K562 (cell line): Measurements from ENCODE around the gene FAM174B. TPM values are rescaled to one million over a fixed set of nuclear protein-coding genes. Genes with fewer than 3 reads are reported as not detected.

Source experiments
- ATAC-seq: fragments of 200-7000 bp; cut with Tn5 transposase; 3 replicates; pipeline ENCODE4 v1.9.1; 2020; ENCODE audit warnings: moderate library complexity
- BruUV-seq: library from RNA; stranded (reverse); fragments of 400-500 nt; replicated peaks from 2 replicates; lab custom pipeline; 2021; lab: Mats Ljungman, UMichigan
- CTCF ChIA-PET: fragments of 300-600 bp; formaldehyde crosslinking; extraction: SDS; loops from one replicate; lab custom pipeline; 2021; ENCODE audit warnings: low intra/inter-chr PET ratio; lab: Yijun Ruan, JAX
- POLR2A ChIA-PET: fragments of 300-600, 350-650 bp; sonication (Branson Sonifier 250); formaldehyde crosslinking; extraction: SDS; loops from one replicate; lab custom pipeline; 2021; ENCODE audit warnings: antibody characterized with exemption, inconsistent platforms; lab: Yijun Ruan, JAX
- DNase-seq, 4 experiments: peaks; one replicate each; pipeline versions ENCODE4 v3.0.0 to v3.0.0-alpha.2; 2011 to 2018; ENCODE audit warnings: low spot score in 3 of 4, mixed read lengths in 3 of 4; ENCODE audit errors: extremely low read depth in 1 of 4
- FAIRE-seq: peaks from 2 replicates; lab custom pipeline; 2011; peaks lifted over from hg19 to GRCh38; lab: Jason Lieb, UNC
- H2AFZ ChIP-seq: 2 replicates; pipeline ENCODE4 v1.6.0; 2011; ENCODE audit warnings: low read depth, low read length, control low read depth, inconsistent platforms
- H3K27ac ChIP-seq: fragments of 200-600 bp; 3 replicates; pipeline ENCODE4 v1.8.0; 2011; ENCODE audit warnings: low read depth, mild to moderate bottlenecking, control low read depth, inconsistent platforms, low read length, moderate library complexity, mixed read lengths; ENCODE audit errors: extremely low read depth
- H3K27me3 ChIP-seq, 2 experiments: fragments of 300-600 bp in 1 of 2; 2 replicates in 1 of 2; 3 replicates in 1 of 2; pipeline versions ENCODE4 v1.6.0 to v1.8.0; 2011; ENCODE audit warnings: inconsistent platforms in 2 of 2, low read length in 2 of 2, mild to moderate bottlenecking in 1 of 2, mixed read lengths in 1 of 2, moderate library complexity in 1 of 2; ENCODE audit not compliant: control insufficient read depth in 2 of 2, insufficient read depth in 2 of 2
- H3K36me3 ChIP-seq: fragments of 300-600 bp; 3 replicates; pipeline ENCODE4 v1.8.0; 2011; ENCODE audit warnings: mild to moderate bottlenecking, low read length, inconsistent platforms; ENCODE audit not compliant: control insufficient read depth, insufficient read depth
- H3K4me1 ChIP-seq, 2 experiments: fragments of 200-600 bp in 1 of 2; replicated peaks in 1 of 2; 2 replicates in 1 of 2; 3 replicates in 1 of 2; pipeline versions ENCODE4 v1.5.1 to v1.8.0; 2011; ENCODE audit warnings: inconsistent platforms in 2 of 2, low read length in 2 of 2, mild to moderate bottlenecking in 1 of 2, mixed read lengths in 1 of 2, moderate library complexity in 1 of 2; ENCODE audit not compliant: control insufficient read depth in 2 of 2, insufficient read depth in 2 of 2
- H3K4me2 ChIP-seq: 2 replicates; pipeline ENCODE4 v1.6.1; 2011; ENCODE audit warnings: low read length, control low read depth, inconsistent platforms, mixed read lengths; ENCODE audit not compliant: insufficient read depth
- H3K4me3 ChIP-seq: fragments of 200-600 bp; sonication (generic), shearing (Covaris generic); 2 replicates; pipeline ENCODE4 v1.5.1; 2016; ENCODE audit warnings: control low read depth, inconsistent platforms
- H3K79me2 ChIP-seq: fragments of 200-600 bp; 3 replicates; pipeline ENCODE4 v1.8.0; 2011; ENCODE audit warnings: low read length, inconsistent platforms; ENCODE audit not compliant: control insufficient read depth, insufficient read depth
- H3K9ac ChIP-seq, 2 experiments: 2 replicates each; pipeline versions ENCODE4 v1.6.0 to v1.6.1; 2011; ENCODE audit warnings: low read depth in 2 of 2, low read length in 2 of 2, control low read depth in 1 of 2, inconsistent platforms in 1 of 2, mild to moderate bottlenecking in 1 of 2, mixed read lengths in 1 of 2; ENCODE audit not compliant: insufficient read depth in 1 of 2
- H3K9me1 ChIP-seq: one replicate; pipeline ENCODE4 v1.6.0; 2011; ENCODE audit warnings: inconsistent platforms, mild to moderate bottlenecking, low read length, moderate library complexity; ENCODE audit not compliant: control insufficient read depth, insufficient read depth
- H3K9me3 ChIP-seq: replicated peaks from 2 replicates; pipeline ENCODE4 v1.5.1; 2011; ENCODE audit warnings: low read depth, low read length, inconsistent platforms; ENCODE audit not compliant: control insufficient read depth, insufficient read depth
- H4K20me1 ChIP-seq: replicated peaks from 2 replicates; pipeline ENCODE4 v1.6.1; 2011; ENCODE audit warnings: low read length, inconsistent platforms, mixed read lengths; ENCODE audit not compliant: control insufficient read depth, insufficient read depth
- PBX2 ChIP-seq, 2 experiments: IDR thresholded peaks in 1 of 2; conservative IDR thresholded peaks in 1 of 2; 2 replicates each; pipeline ENCODE4 v1.6.1; 2016; ENCODE audit warnings: low read depth in 2 of 2, mild to moderate bottlenecking in 1 of 2, missing compliant biosample characterization in 1 of 2, missing genetic modification characterization in 1 of 2, moderate library complexity in 1 of 2
- SOX6 ChIP-seq: fragments of 450-650 bp; IDR thresholded peaks from 2 replicates; pipeline ENCODE4 v1.6.1; 2014; ENCODE audit warnings: mild to moderate bottlenecking
- TAF9B ChIP-seq: fragments of 450-650 bp; IDR thresholded peaks from 2 replicates; pipeline ENCODE4 v1.6.1; 2018; ENCODE audit warnings: mild to moderate bottlenecking; ENCODE audit not compliant: partially characterized antibody
- ZBTB40 ChIP-seq, 2 experiments: fragments of 450-650 bp in 1 of 2; sonication (generic) in 1 of 2; formaldehyde crosslinking in 1 of 2; IDR thresholded peaks; 2 replicates each; pipeline versions ENCODE4 v1.7.1 to v1.9.0; 2016 to 2022; ENCODE audit warnings: inconsistent platforms in 1 of 2, mild to moderate bottlenecking in 1 of 2, missing genetic modification reagents in 1 of 2
- whole genome bisulfite sequencing: fragments of 100-300 bp; shearing (Covaris generic); methylation state at CpG from one replicate; pipeline ENCODE4 v1.1.6; 2016; ENCODE audit warnings: low coverage, mixed read lengths; ENCODE audit not compliant: insufficient coverage; ENCODE audit errors: missing lambda C conversion rate; 5-methylcytosine and 5-hydroxymethylcytosine counted together
- in situ Hi-C: fragments of 300-500 bp; cut with MboI; formaldehyde crosslinking; loops from 4 replicates; pipeline ENCODE4 v1.15.0; 2018; ENCODE audit warnings: inconsistent platforms, mixed read lengths
- intact Hi-C: fragments of 100-400 bp; cut with micrococcal nuclease; formaldehyde crosslinking; loops from 2 replicates; pipeline ENCODE4 v1.14.2; 2022
- polyA plus RNA-seq, 8 experiments: library from polyadenylated mRNA; depleted of rRNA in 4 of 8; stranded (reverse) in 5 of 8; unstranded in 3 of 8; fragments of >200 nt; fragmentation: Nextera tagmentation in 2 of 8; fragmentation: Illumina TruSeq in 1 of 8; extraction: Ambion mirVana in 2 of 8; extraction: Trizol in 1 of 8; gene quantifications; 2 replicates each; pipeline versions ENCODE4 v1.2.1 to v1.2.3, GENCODE V29; 2011 to 2014; ENCODE audit warnings: inconsistent platforms in 1 of 8, missing spikeins in 1 of 8
- total RNA-seq, 7 experiments: library from RNA; depleted of rRNA in 6 of 7; stranded (reverse); fragments of >200 nt in 6 of 7; fragmentation: Illumina TruSeq in 2 of 7; extraction: Trizol in 2 of 7; gene quantifications; 2 replicates each; pipeline versions ENCODE4 v1.2.1 to v1.2.3, GENCODE V29; 2011 to 2021; ENCODE audit warnings: low replicate concordance in 1 of 7
- TF ChIP-seq, protein P1 (sequence below): fragments of 450-650 bp; formaldehyde crosslinking; IDR thresholded peaks from 2 replicates; pipeline ENCODE4 v1.4.0; 2022; ENCODE audit warnings: missing genetic modification characterization
- TF ChIP-seq, protein P2 (sequence below): sonication (generic); formaldehyde crosslinking; IDR thresholded peaks from 2 replicates; pipeline ENCODE4 v1.8.0; 2023; ENCODE audit warnings: mild to moderate bottlenecking, missing genetic modification reagents

The FAM174B gene
- total and polyA plus RNA-seq, 9 of the 15 experiments (the other 6 are each of a cell fraction or from before 2014, with no cell fraction given): 0.39 to 2.7 (median 1.9) TPM; not detected in 1

DNA sequence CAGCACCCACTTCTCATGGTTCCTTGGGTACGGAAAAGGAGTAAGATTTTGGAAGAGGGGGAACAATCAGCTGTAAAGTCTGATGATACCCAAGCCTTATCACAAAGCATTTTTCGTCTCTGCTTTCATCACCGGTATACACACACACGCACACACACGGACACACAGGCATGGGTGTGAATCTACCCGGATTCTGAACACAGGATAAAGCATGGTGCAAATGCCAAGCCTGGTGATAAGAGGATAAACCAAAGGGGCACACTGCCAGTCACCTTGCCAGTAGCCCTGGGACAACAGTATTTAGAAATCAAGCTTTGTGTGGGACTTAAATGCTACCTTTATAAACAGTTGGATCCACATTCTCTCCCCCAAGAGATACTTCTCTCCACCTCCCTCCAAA is 22.2 kb downstream of the FAM174B start:
- Histone ChIP-seq H3K9me1 (no peaks in the 10 kb centered on the region), H3K27me3 (peaks cover 7 to 46% of the 10 kb centered on the region in 2 experiments; a peak in 4 of 5 replicates), H3K4me3 (no peak overlapping the region), H3K36me3 (no peaks in the 10 kb centered on the region), H3K79me2 (no peaks in the 10 kb centered on the region), H2AFZ (no peak overlapping the region), H4K20me1 (no peaks in the 10 kb centered on the region), H3K9me3 (no peaks in the 10 kb centered on the region), H3K27ac (no peak overlapping the region), H3K9ac (no peak overlapping the region), H3K4me2 (no peak overlapping the region), H3K4me1 (peaks cover 4% of the 10 kb centered on the region in 2 experiments; a peak in 4 of 5 replicates)
- intact Hi-C loops (no loop called here), in situ Hi-C loops (no loop called here)
- DNase-seq (no peak), ATAC-seq (no peak), FAIRE-seq (no peak)
- 4% methylated on average over 6 of the region's 6 CpGs for WGBS
- ChIA-PET POLR2A (interaction anchor here (1.0 kb wide), 1 partner anchor 9 kb away, joined by 3 read pairs; no protein-coding TSS in a partner anchor), CTCF (interaction anchor here (1.8 kb wide), 1 partner anchor 50 kb away, joined by 8 read pairs; no protein-coding TSS in a partner anchor)
- no TSS peak for BruUV-seq
- TF ChIP-seq, protein P1, sequence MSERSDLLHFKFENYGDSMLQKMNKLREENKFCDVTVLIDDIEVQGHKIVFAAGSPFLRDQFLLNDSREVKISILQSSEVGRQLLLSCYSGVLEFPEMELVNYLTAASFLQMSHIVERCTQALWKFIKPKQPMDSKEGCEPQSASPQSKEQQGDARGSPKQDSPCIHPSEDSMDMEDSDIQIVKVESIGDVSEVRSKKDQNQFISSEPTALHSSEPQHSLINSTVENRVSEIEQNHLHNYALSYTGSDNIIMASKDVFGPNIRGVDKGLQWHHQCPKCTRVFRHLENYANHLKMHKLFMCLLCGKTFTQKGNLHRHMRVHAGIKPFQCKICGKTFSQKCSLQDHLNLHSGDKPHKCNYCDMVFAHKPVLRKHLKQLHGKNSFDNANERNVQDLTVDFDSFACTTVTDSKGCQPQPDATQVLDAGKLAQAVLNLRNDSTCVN (CRISPR knock-in tag): no peak
- TF ChIP-seq PBX2 (CRISPR knock-in tag; IDR thresholded peaks at IDR 0.05; ENCODE audit: low read depth) (no peak), PBX2 (tag; conservative IDR thresholded peaks at IDR 0.05; ENCODE audit: low read depth) (no peak), TAF9B (no peak), SOX6 (no peak), ZBTB40 (IDR thresholded peaks at IDR 0.05) (no peak), ZBTB40 (CRISPR knock-in tag; IDR thresholded peaks at IDR 0.05) (no peak)
- TF ChIP-seq, protein P2, sequence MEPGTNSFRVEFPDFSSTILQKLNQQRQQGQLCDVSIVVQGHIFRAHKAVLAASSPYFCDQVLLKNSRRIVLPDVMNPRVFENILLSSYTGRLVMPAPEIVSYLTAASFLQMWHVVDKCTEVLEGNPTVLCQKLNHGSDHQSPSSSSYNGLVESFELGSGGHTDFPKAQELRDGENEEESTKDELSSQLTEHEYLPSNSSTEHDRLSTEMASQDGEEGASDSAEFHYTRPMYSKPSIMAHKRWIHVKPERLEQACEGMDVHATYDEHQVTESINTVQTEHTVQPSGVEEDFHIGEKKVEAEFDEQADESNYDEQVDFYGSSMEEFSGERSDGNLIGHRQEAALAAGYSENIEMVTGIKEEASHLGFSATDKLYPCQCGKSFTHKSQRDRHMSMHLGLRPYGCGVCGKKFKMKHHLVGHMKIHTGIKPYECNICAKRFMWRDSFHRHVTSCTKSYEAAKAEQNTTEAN (CRISPR knock-in tag): no peak
